HCT116 (cell line): ENCODE data around the gene MMRN1. TPM values are rescaled to one million over a fixed set of nuclear protein-coding genes. Genes with fewer than 3 reads are reported as not detected.
A peak's percentile ranks its signal among the peaks of the same experiment; 100 is the strongest.

Experiments
- ATAC-seq: fragments of 200-7000 bp; cut with Tn5 transposase; 2 replicates; pipeline ENCODE4 v1.9.1; 2020; ENCODE audit warnings: mild to moderate bottlenecking, moderate library complexity
- Bru-seq: library from RNA; stranded (reverse); fragments of 400-500 nt; gene quantifications from one replicate; lab custom pipeline; 2021; lab: Mats Ljungman, UMichigan
- BruChase-seq, 2 experiments: library from RNA; stranded (reverse); fragments of 400-500 nt; gene quantifications; one replicate each; lab custom pipeline; 2021; lab: Mats Ljungman, UMichigan
- BruUV-seq: library from RNA; stranded (reverse); fragments of 400-500 nt; replicated peaks from 2 replicates; lab custom pipeline; 2021; lab: Mats Ljungman, UMichigan
- CTCF ChIA-PET: fragments of 300-600 bp; sonication (Branson Sonifier 250); formaldehyde crosslinking; loops from one replicate; lab custom pipeline; 2021; ENCODE audit warnings: antibody characterized with exemption; lab: Charles Lee
- POLR2A ChIA-PET: fragments of 300-600, 350-600 bp; sonication (Branson Sonifier 250); formaldehyde crosslinking; loops from one replicate; lab custom pipeline; 2021; ENCODE audit warnings: antibody characterized with exemption; lab: Charles Lee
- RAD21 ChIA-PET, 2 experiments: fragments of 300-600 bp; sonication (Branson Sonifier 250); formaldehyde crosslinking; loops; one replicate each; lab custom pipeline; 2023; ENCODE audit warnings: low total read pairs in 2 of 2; ENCODE audit not compliant: uncharacterized antibody in 2 of 2, unreplicated experiment in 2 of 2, low non-redundant PET in 1 of 2; lab: Charles Lee
- DNase-seq: peaks from one replicate; pipeline ENCODE4 v3.0.0-alpha.2; 2010; ENCODE audit warnings: low read depth, low spot score
- H2AFZ ChIP-seq: fragments of 200-600 bp; shearing (Covaris generic), sonication (generic); 2 replicates; pipeline ENCODE4 v1.6.1; 2017; ENCODE audit warnings: low read depth, mixed run types, mixed read lengths, antibody characterized with exemption, low read length; ENCODE audit not compliant: poor library complexity, severe bottlenecking
- H3K27ac ChIP-seq: 2 replicates; pipeline ENCODE4 v1.5.1; 2012; ENCODE audit warnings: low read depth, low read length
- H3K27me3 ChIP-seq: fragments of 200-600 bp; sonication (generic); 2 replicates; pipeline ENCODE4 v1.6.1; 2016; ENCODE audit warnings: mixed run types, low read length, mixed read lengths; ENCODE audit not compliant: insufficient read depth
- H3K36me3 ChIP-seq, 2 experiments: fragments of 200-500 bp in 1 of 2; fragments of 200-600 bp in 1 of 2; sonication (Bioruptor generic) in 1 of 2; sonication (generic) in 1 of 2; 2 replicates each; pipeline versions ENCODE4 v1.5.1 to v1.6.1; 2014 to 2016; ENCODE audit warnings: low read length in 2 of 2, inconsistent platforms in 1 of 2, mixed read lengths in 1 of 2, mixed run types in 1 of 2; ENCODE audit not compliant: insufficient read depth in 2 of 2, control insufficient read depth in 1 of 2
- H3K4me1 ChIP-seq, 2 experiments: fragments of 200-600 bp in 1 of 2; sonication (generic) in 1 of 2; 2 replicates each; pipeline versions ENCODE4 v1.5.1 to v1.6.1; 2012 to 2017; ENCODE audit warnings: low read length in 2 of 2, inconsistent platforms in 1 of 2, mild to moderate bottlenecking in 1 of 2, mixed read lengths in 1 of 2, mixed run types in 1 of 2, moderate library complexity in 1 of 2; ENCODE audit not compliant: insufficient read depth in 2 of 2, control insufficient read depth in 1 of 2
- H3K4me2 ChIP-seq: fragments of 200-600 bp; sonication (generic); 2 replicates; pipeline ENCODE4 v1.6.1; 2017; ENCODE audit warnings: mixed run types, low read length, mixed read lengths
- H3K4me3 ChIP-seq, 2 experiments: fragments of 200-600 bp in 1 of 2; sonication (generic) in 1 of 2; replicated peaks in 1 of 2; 2 replicates each; pipeline ENCODE4 v1.5.1; 2011 to 2016; ENCODE audit warnings: low read length in 2 of 2, control low read depth in 1 of 2, low read depth in 1 of 2, mild to moderate bottlenecking in 1 of 2, mixed read lengths in 1 of 2, mixed run types in 1 of 2
- H3K79me2 ChIP-seq: fragments of 200-600 bp; sonication (generic); 2 replicates; pipeline ENCODE4 v1.6.1; 2017; ENCODE audit warnings: mild to moderate bottlenecking, mixed run types, low read length, moderate library complexity, mixed read lengths; ENCODE audit not compliant: insufficient read depth
- H3K9ac ChIP-seq: fragments of 200-600 bp; sonication (generic); 2 replicates; pipeline ENCODE4 v1.6.1; 2016; ENCODE audit warnings: low read length, mixed read lengths
- H3K9me2 ChIP-seq: fragments of 200-600 bp; sonication (generic), shearing (Covaris generic); 2 replicates; pipeline ENCODE4 v1.6.1; 2017; ENCODE audit warnings: mixed run types, mild to moderate bottlenecking, moderate library complexity; ENCODE audit not compliant: insufficient read depth
- H3K9me3 ChIP-seq, 2 experiments: fragments of 200-500 bp in 1 of 2; fragments of 200-600 bp in 1 of 2; sonication (Bioruptor generic) in 1 of 2; sonication (generic) in 1 of 2; 2 replicates each; pipeline ENCODE4 v1.6.1; 2014 to 2017; ENCODE audit warnings: low read length in 2 of 2, mixed read lengths in 2 of 2, inconsistent platforms in 1 of 2, low read depth in 1 of 2, mild to moderate bottlenecking in 1 of 2, mixed run types in 1 of 2, moderate library complexity in 1 of 2; ENCODE audit not compliant: control insufficient read depth in 1 of 2, insufficient read depth in 1 of 2
- H4K20me1 ChIP-seq: fragments of 200-600 bp; sonication (generic), shearing (Covaris generic); 2 replicates; pipeline ENCODE4 v1.6.1; 2017; ENCODE audit warnings: mixed run types, mild to moderate bottlenecking, moderate library complexity; ENCODE audit not compliant: insufficient read depth
- ATF3 ChIP-seq: IDR thresholded peaks from 2 replicates; pipeline ENCODE4 v1.6.1; 2012
- CBX3 ChIP-seq: IDR thresholded peaks from 2 replicates; pipeline ENCODE4 v1.6.1; 2012; ENCODE audit warnings: low read depth
- CEBPB ChIP-seq: IDR thresholded peaks from 2 replicates; pipeline ENCODE4 v1.6.1; 2012; ENCODE audit warnings: low read depth
- CTCF ChIP-seq, 3 experiments: fragments of 200-600 bp in 1 of 3; sonication (generic) in 1 of 3; IDR thresholded peaks in 2 of 3; conservative IDR thresholded peaks in 1 of 3; 2 replicates each; pipeline ENCODE4 v1.5.1; 2012 to 2017; ENCODE audit warnings: low read depth in 2 of 3, low read length in 2 of 3, antibody characterized with exemption in 1 of 3, borderline replicate concordance in 1 of 3, control low read depth in 1 of 3, mild to moderate bottlenecking in 1 of 3, mixed read lengths in 1 of 3, mixed run types in 1 of 3, moderate library complexity in 1 of 3; ENCODE audit not compliant: insufficient read depth in 1 of 3
- EGR1 ChIP-seq: IDR thresholded peaks from 2 replicates; pipeline ENCODE4 v1.6.1; 2012; ENCODE audit warnings: low read depth
- ELF1 ChIP-seq: IDR thresholded peaks from 2 replicates; pipeline ENCODE4 v1.6.1; 2012; ENCODE audit warnings: low read depth, borderline replicate concordance
- EZH2phosphoT487 ChIP-seq: fragments of 200-600 bp; IDR thresholded peaks from 2 replicates; pipeline ENCODE4 v1.6.1; 2018; ENCODE audit warnings: antibody characterized with exemption, borderline replicate concordance
- FOSL1 ChIP-seq: IDR thresholded peaks from 2 replicates; pipeline ENCODE4 v1.6.1; 2012; ENCODE audit warnings: low read depth
- MAX ChIP-seq: IDR thresholded peaks from 2 replicates; pipeline ENCODE4 v1.6.1; 2012
- REST ChIP-seq: IDR thresholded peaks from 2 replicates; pipeline ENCODE4 v1.6.1; 2012; ENCODE audit warnings: low read depth
- SIN3A ChIP-seq: IDR thresholded peaks from 2 replicates; pipeline ENCODE4 v1.6.1; 2012; ENCODE audit warnings: low read depth
- SRF ChIP-seq: IDR thresholded peaks from 2 replicates; pipeline ENCODE4 v1.6.1; 2012; ENCODE audit warnings: low read depth
- TCF7L2 ChIP-seq: IDR thresholded peaks from 2 replicates; pipeline ENCODE4 v1.7.0; 2011; ENCODE audit warnings: borderline replicate concordance, inconsistent platforms; ENCODE audit not compliant: insufficient read depth, insufficient read length; ENCODE audit errors: extremely low read depth
- ZNF274 ChIP-seq: fragments of 200-500 bp; sonication (Bioruptor generic); IDR thresholded peaks from 2 replicates; pipeline ENCODE4 v1.6.1; 2014; ENCODE audit warnings: mild to moderate bottlenecking, low read depth, low read length, inconsistent platforms
- intact Hi-C: fragments of 100-400 bp; cut with micrococcal nuclease; formaldehyde crosslinking; loops from 2 replicates; pipeline ENCODE4 v1.10.0; 2022
- long read RNA-seq: library from polyadenylated mRNA; unstranded; transcript quantifications from one replicate; pipeline ENCODE4 v2.0.0, GENCODE V29; 2021; ENCODE audit not compliant: unreplicated experiment
- polyA plus RNA-seq: library from polyadenylated mRNA; unstranded; fragments of >200 nt; gene quantifications from 2 replicates; pipeline ENCODE4 v1.2.1, GENCODE V29; 2012; ENCODE audit warnings: missing spikeins
- total RNA-seq: library from RNA; stranded (reverse); gene quantifications from one replicate; pipeline ENCODE4 v1.2.1, GENCODE V29; 2021; ENCODE audit not compliant: unreplicated experiment

MMRN1 gene
- total RNA-seq, result 0.12 TPM
- 0.01 and 0.04 TPM in 2 replicates for polyA plus RNA-seq
- Bru-seq, nascent RNA, result percentile 12 among the genes with signal in this experiment
- BruChase-seq, experiment 1, labeled RNA remaining after a 6-hour chase, result percentile 9 among the genes with signal in this experiment
- percentile 12 among the genes with signal in this experiment for BruChase-seq, experiment 2, labeled RNA remaining after a 2-hour chase
- long read RNA-seq, result 0 reads

GRCh38 chr4:89894649-89895550, at the start of gene MMRN1:
Gene MMRN1 (plus strand): TSS chr4:89894854. CDS start chr4:89894972, 118 bp downstream.
- Histone ChIP-seq H3K27me3 (no peaks in the 10 kb centered on the region), H3K4me3 (no peak within 1 kb of the TSS), H3K79me2 (no peaks in the 10 kb centered on the region), H3K4me1 (no peaks in the 10 kb centered on the region), H3K9me3 (no peaks in the 10 kb centered on the region), H3K36me3 (no peaks in the 10 kb centered on the region), H3K9me2 (no peaks in the 10 kb centered on the region), H3K27ac (no peak within 1 kb of the TSS), H3K4me2 (no peak within 1 kb of the TSS), H2AFZ (no peak within 1 kb of the TSS), H3K9ac (no peak within 1 kb of the TSS), H4K20me1 (no peaks in the 10 kb centered on the region)
- ATAC-seq (no peak), DNase-seq (no peak)
- BruUV-seq, result no TSS peak
- POLR2A ChIA-PET, result no interaction called here
- TF ChIP-seq FOSL1, result no peak
- TF ChIP-seq CBX3, result no peak
- no peak for TF ChIP-seq SIN3A
- TF ChIP-seq TCF7L2, result no peak
- TF ChIP-seq MAX, result no peak
- TF ChIP-seq REST, result no peak
- TF ChIP-seq CTCF (IDR thresholded peaks at IDR 0.05 in 2 of 3, conservative IDR thresholded peaks at IDR 0.05 in 1 of 3; ENCODE audit: borderline replicate concordance in 1 of 3, insufficient read depth in 1 of 3, low read depth in 2 of 3, low read length in 2 of 3), result no peak
- TF ChIP-seq ATF3, result no peak
- no peak for TF ChIP-seq EGR1
- no peak for TF ChIP-seq ZNF274
- no peak for TF ChIP-seq ELF1
- TF ChIP-seq EZH2phosphoT487, result no peak
- TF ChIP-seq CEBPB, result no peak
- TF ChIP-seq SRF, result no peak
- RAD21 ChIA-PET, result no interaction called here
- CTCF ChIA-PET, result no interaction called here
- intact Hi-C loops, result no loop called here
